NCI-H526 treated with DMSO at 0.1 percent for 48 hours (cell line): ENCODE results near the gene REX1BD.

Experiments used
- DNase-seq: peaks from one replicate; lab custom pipeline; 2025; lab: John Stamatoyannopoulos, UW

The REX1BD gene

GRCh38 chr19:18603255-18603957, 14.8 kb downstream of the REX1BD start:
- DNase-seq: no peak

- DNase-seq: no peak
Measured at GRCh38 chr19:18603958-18604819, 15.6 kb downstream of the REX1BD start.

GRCh38 chr19:18604820-18605159, 16.2 kb downstream of the REX1BD start:
- DNase-seq: no peak

- DNase-seq: no peak
Measured at GRCh38 chr19:18605196-18605545, 16.6 kb downstream of the REX1BD start.

- no peak for DNase-seq
Measured at GRCh38 chr19:18605546-18606280, 17.1 kb downstream of the REX1BD start.

GRCh38 chr19:18606281-18607225, 18.0 kb downstream of the REX1BD start, which contains the start of gene CRLF1:
Gene CRLF1, minus strand, starts transcription at chr19:18606799. Its CDS starts 143 bp downstream, at chr19:18606656.
- DNase-seq: no peak

GRCh38 chr19:18607226-18608101, 18.9 kb downstream of the REX1BD start:
- no peak for DNase-seq

GRCh38 chr19:18608102-18608804, 19.7 kb downstream of the REX1BD start:
- DNase-seq: no peak

- no peak for DNase-seq
Measured at GRCh38 chr19:18608805-18609716, 20.5 kb downstream of the REX1BD start.

- no peak for DNase-seq
Measured at GRCh38 chr19:18609717-18610051, 21.1 kb downstream of the REX1BD start.

GRCh38 chr19:18610245-18610555, 21.6 kb downstream of the REX1BD start:
- DNase-seq: no peak

- DNase-seq: no peak
Measured at GRCh38 chr19:18610556-18611326, 22.1 kb downstream of the REX1BD start.

GRCh38 chr19:18611327-18612050, 22.9 kb downstream of the REX1BD start:
- no peak for DNase-seq

GRCh38 chr19:18612051-18612771, 23.6 kb downstream of the REX1BD start:
- no peak for DNase-seq

- no peak for DNase-seq
Measured at GRCh38 chr19:18612772-18613588, 24.4 kb downstream of the REX1BD start, which contains the start of gene TMEM59L. Gene TMEM59L, plus strand, starts transcription at chr19:18612870. Its CDS starts 89 bp downstream, at chr19:18612959.
